Keratinocyte (primary cell): ENCODE measurements around the gene CCDC70. TPM values are rescaled to one million over a fixed set of nuclear protein-coding genes. Genes with fewer than 3 reads are reported as not detected.

Experiments
- DNase-seq: peaks from one replicate; pipeline ENCODE4 v3.0.0-alpha.2; 2011; ENCODE audit warnings: low read depth, missing footprints, low spot score
- FAIRE-seq: peaks from 2 replicates; lab custom pipeline; 2011; peaks lifted over from hg19 to GRCh38; lab: Jason Lieb, UNC
- H2AFZ ChIP-seq: 2 replicates; pipeline ENCODE4 v1.6.0; 2012; ENCODE audit warnings: low read length, control low read depth, inconsistent platforms; ENCODE audit not compliant: control insufficient read depth
- H3K27ac ChIP-seq: 2 replicates; pipeline ENCODE4 v1.5.1; 2011; ENCODE audit warnings: low read length; ENCODE audit not compliant: control insufficient read depth, insufficient read depth
- H3K27me3 ChIP-seq: 3 replicates; pipeline ENCODE4 v1.6.0; 2011; ENCODE audit warnings: low read length; ENCODE audit not compliant: control insufficient read depth, insufficient read depth; ENCODE audit errors: extremely low read depth
- H3K36me3 ChIP-seq, 2 experiments: 2 replicates in 1 of 2; 3 replicates in 1 of 2; pipeline ENCODE4 v1.5.1; 2011; ENCODE audit warnings: low read length in 2 of 2, mild to moderate bottlenecking in 1 of 2; ENCODE audit not compliant: control insufficient read depth in 2 of 2, insufficient read depth in 2 of 2; ENCODE audit errors: extremely low read depth in 1 of 2
- H3K4me1 ChIP-seq: 3 replicates; pipeline ENCODE4 v1.5.1; 2011; ENCODE audit warnings: low read length; ENCODE audit not compliant: control insufficient read depth, insufficient read depth; ENCODE audit errors: extremely low read depth
- H3K4me2 ChIP-seq: 3 replicates; pipeline ENCODE4 v1.6.0; 2011; ENCODE audit warnings: low read depth, low read length; ENCODE audit not compliant: control insufficient read depth, insufficient read depth; ENCODE audit errors: extremely low read depth
- H3K4me3 ChIP-seq, 3 experiments: fragments of 200-600 bp in 1 of 3; sonication (generic) in 1 of 3; 2 replicates in 2 of 3; 3 replicates in 1 of 3; pipeline ENCODE4 v1.5.1; 2011 to 2016; ENCODE audit warnings: low read length in 3 of 3, mild to moderate bottlenecking in 3 of 3, control low read depth in 2 of 3, inconsistent platforms in 1 of 3, low read depth in 1 of 3, mixed read lengths in 1 of 3, mixed run types in 1 of 3, moderate library complexity in 1 of 3; ENCODE audit not compliant: control insufficient read depth in 2 of 3, insufficient read depth in 2 of 3; ENCODE audit errors: extremely low read depth in 1 of 3
- H3K79me2 ChIP-seq: 2 replicates; pipeline ENCODE4 v1.6.0; 2012; ENCODE audit warnings: low read length; ENCODE audit not compliant: control insufficient read depth, insufficient read depth
- H3K9ac ChIP-seq: 3 replicates; pipeline ENCODE4 v1.6.0; 2011; ENCODE audit warnings: low read length; ENCODE audit not compliant: control insufficient read depth, insufficient read depth; ENCODE audit errors: extremely low read depth
- H3K9me1 ChIP-seq: 3 replicates; pipeline ENCODE4 v1.6.0; 2011; ENCODE audit warnings: low read length; ENCODE audit not compliant: control insufficient read depth, insufficient read depth; ENCODE audit errors: extremely low read depth
- H3K9me3 ChIP-seq: 2 replicates; pipeline ENCODE4 v1.5.1; 2012; ENCODE audit warnings: low read depth, low read length; ENCODE audit not compliant: control insufficient read depth
- H4K20me1 ChIP-seq: 3 replicates; pipeline ENCODE4 v1.6.0; 2011; ENCODE audit warnings: low read length; ENCODE audit not compliant: control insufficient read depth, insufficient read depth; ENCODE audit errors: extremely low read depth
- EZH2 ChIP-seq: IDR thresholded peaks from one replicate; pipeline ENCODE4 v1.6.1; 2012; ENCODE audit warnings: inconsistent platforms, mild to moderate bottlenecking, low read length, moderate library complexity
- dilution Hi-C: fragments of 300-500 bp; cut with MboI; formaldehyde crosslinking; loops from one replicate; pipeline ENCODE4 v1.7.0; 2020; ENCODE audit warnings: low sequenced_read_pairs; ENCODE audit not compliant: extremely low pct_ligation_motif_present
- polyA plus RNA-seq, 5 experiments: library from polyadenylated mRNA; depleted of rRNA in 3 of 5; stranded (reverse) in 3 of 5; stranded (forward) in 1 of 5; unstranded in 1 of 5; fragments of >200 nt; gene quantifications; 1 replicate in 1 of 5; 2 replicates in 3 of 5; 3 replicates in 1 of 5; pipeline versions ENCODE4 v1.2.1 to v1.2.3, GENCODE V29; 2011 to 2012; ENCODE audit warnings: missing spikeins in 2 of 5, low read depth in 1 of 5, low replicate concordance in 1 of 5
- TF ChIP-seq, protein P1 (sequence below), 3 experiments: IDR thresholded peaks in 1 of 3; conservative IDR thresholded peaks in 1 of 3; optimal IDR thresholded peaks in 1 of 3; 2 replicates in 2 of 3; 3 replicates in 1 of 3; pipeline versions ENCODE3 to v1.5.1; 2011; ENCODE audit warnings: low read length in 3 of 3, mild to moderate bottlenecking in 3 of 3, moderate library complexity in 2 of 3, control low read depth in 1 of 3, inconsistent platforms in 1 of 3; ENCODE audit not compliant: insufficient read depth in 2 of 3; ENCODE audit errors: extremely low read depth in 1 of 3

The CCDC70 gene
- polyA plus RNA-seq, 1 donor (not counting 4 experiments of a cell fraction or from before 2014, with no cell fraction given): not detected

GRCh38 chr13:51865838-51866237 lies 4.1 kb downstream of the CCDC70 start:
- dilution Hi-C loops: no loop called here
- FAIRE-seq: no peak
- Histone ChIP-seq H3K9me3 (no peaks in the 10 kb centered on the region), H3K9me1 (no peaks in the 10 kb centered on the region), H4K20me1 (no peaks in the 10 kb centered on the region), H3K79me2 (no peaks in the 10 kb centered on the region), H3K4me2 (no peak overlapping the region), H2AFZ (no peak overlapping the region), H3K4me3 (no peak overlapping the region), H3K27ac (no peak overlapping the region), H3K27me3 (peaks cover 5% of the 10 kb centered on the region), H3K9ac (no peak overlapping the region), H3K36me3 (no peaks in the 10 kb centered on the region), H3K4me1 (no peaks in the 10 kb centered on the region)
- DNase-seq: no peak
- TF ChIP-seq, protein P1, sequence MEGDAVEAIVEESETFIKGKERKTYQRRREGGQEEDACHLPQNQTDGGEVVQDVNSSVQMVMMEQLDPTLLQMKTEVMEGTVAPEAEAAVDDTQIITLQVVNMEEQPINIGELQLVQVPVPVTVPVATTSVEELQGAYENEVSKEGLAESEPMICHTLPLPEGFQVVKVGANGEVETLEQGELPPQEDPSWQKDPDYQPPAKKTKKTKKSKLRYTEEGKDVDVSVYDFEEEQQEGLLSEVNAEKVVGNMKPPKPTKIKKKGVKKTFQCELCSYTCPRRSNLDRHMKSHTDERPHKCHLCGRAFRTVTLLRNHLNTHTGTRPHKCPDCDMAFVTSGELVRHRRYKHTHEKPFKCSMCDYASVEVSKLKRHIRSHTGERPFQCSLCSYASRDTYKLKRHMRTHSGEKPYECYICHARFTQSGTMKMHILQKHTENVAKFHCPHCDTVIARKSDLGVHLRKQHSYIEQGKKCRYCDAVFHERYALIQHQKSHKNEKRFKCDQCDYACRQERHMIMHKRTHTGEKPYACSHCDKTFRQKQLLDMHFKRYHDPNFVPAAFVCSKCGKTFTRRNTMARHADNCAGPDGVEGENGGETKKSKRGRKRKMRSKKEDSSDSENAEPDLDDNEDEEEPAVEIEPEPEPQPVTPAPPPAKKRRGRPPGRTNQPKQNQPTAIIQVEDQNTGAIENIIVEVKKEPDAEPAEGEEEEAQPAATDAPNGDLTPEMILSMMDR (optimal IDR thresholded peaks at IDR 0.05 in 1 of 3, IDR thresholded peaks at IDR 0.05 in 1 of 3, conservative IDR thresholded peaks at IDR 0.05 in 1 of 3; ENCODE audit: extremely low read depth in 1 of 3, insufficient read depth in 2 of 3, low read length in 3 of 3): no peak
- no peak for TF ChIP-seq EZH2

DNA sequence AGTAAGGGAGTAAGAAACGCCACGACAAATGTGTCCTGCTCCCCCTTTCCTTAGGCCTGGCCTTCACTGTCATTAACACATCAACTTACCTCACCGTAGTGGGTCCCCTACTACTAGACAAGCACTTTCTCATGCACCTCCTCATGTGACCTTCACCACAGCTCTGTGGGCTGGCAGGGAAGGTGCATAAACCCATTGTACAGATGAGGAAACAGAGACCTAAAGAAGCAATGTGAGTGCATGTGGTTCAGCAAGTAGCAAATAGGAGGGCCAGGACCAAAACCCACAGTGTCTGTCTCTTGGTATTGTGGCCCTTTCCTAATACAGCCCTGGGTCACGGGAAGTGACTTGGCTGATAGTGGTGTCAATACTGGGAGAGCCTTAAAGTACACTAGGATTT lies 5.3 kb downstream of the CCDC70 start:
- Histone ChIP-seq H3K79me2 (no peaks in the 10 kb centered on the region), H3K9ac (no peak overlapping the region), H3K4me2 (no peak overlapping the region), H4K20me1 (no peaks in the 10 kb centered on the region), H3K9me1 (no peaks in the 10 kb centered on the region), H3K4me3 (no peak overlapping the region), H3K36me3 (no peaks in the 10 kb centered on the region), H3K9me3 (no peaks in the 10 kb centered on the region), H3K27ac (no peak overlapping the region), H2AFZ (no peak overlapping the region), H3K4me1 (no peaks in the 10 kb centered on the region), H3K27me3 (peaks cover 5% of the 10 kb centered on the region)
- FAIRE-seq (no peak), DNase-seq (no peak)
- TF ChIP-seq EZH2: no peak
- TF ChIP-seq, protein P1 (optimal IDR thresholded peaks at IDR 0.05 in 1 of 3, IDR thresholded peaks at IDR 0.05 in 1 of 3, conservative IDR thresholded peaks at IDR 0.05 in 1 of 3; ENCODE audit: extremely low read depth in 1 of 3, insufficient read depth in 2 of 3, low read length in 3 of 3): no peak
- dilution Hi-C loops: no loop called here
